ENCODE data around the gene CENPF. TPM values are rescaled to one million over a fixed set of nuclear protein-coding genes. Genes with fewer than 3 reads are reported as not detected.

CENPF gene
- total RNA-seq, 4 donors from 2014 or later: 0.32 to 1.2 (median 0.99) TPM

GRCh38 chr1:214582289-214582891, 20.6 kb upstream of the CENPF start:
- Histone ChIP-seq H3K36me3 (no peaks in the 10 kb centered on the region), H3K4me1 (peaks cover 0 to 3% (median 0%) of the 10 kb centered on the region in 4 donors), H3K27ac (replicated peaks in 1 of 4) (no peak overlapping the region), H3K27me3 (no peaks in the 10 kb centered on the region), H3K9me3 (no peaks in the 10 kb centered on the region), H3K4me3 (no peak overlapping the region)
- 76% methylated on average over 7 of the region's 7 CpGs for WGBS
- DNase-seq (ENCODE audit: extremely low spot score): no peak
- intact Hi-C loops (cut with DNase I): no loop called here
- no peak for TF ChIP-seq POLR2AphosphoS5 (IDR thresholded peaks at IDR 0.05)
- TF ChIP-seq POLR2A (IDR thresholded peaks at IDR 0.05; ENCODE audit: low read depth): no peak
- TF ChIP-seq EP300 (IDR thresholded peaks at IDR 0.05): no peak
- TF ChIP-seq, protein P1, sequence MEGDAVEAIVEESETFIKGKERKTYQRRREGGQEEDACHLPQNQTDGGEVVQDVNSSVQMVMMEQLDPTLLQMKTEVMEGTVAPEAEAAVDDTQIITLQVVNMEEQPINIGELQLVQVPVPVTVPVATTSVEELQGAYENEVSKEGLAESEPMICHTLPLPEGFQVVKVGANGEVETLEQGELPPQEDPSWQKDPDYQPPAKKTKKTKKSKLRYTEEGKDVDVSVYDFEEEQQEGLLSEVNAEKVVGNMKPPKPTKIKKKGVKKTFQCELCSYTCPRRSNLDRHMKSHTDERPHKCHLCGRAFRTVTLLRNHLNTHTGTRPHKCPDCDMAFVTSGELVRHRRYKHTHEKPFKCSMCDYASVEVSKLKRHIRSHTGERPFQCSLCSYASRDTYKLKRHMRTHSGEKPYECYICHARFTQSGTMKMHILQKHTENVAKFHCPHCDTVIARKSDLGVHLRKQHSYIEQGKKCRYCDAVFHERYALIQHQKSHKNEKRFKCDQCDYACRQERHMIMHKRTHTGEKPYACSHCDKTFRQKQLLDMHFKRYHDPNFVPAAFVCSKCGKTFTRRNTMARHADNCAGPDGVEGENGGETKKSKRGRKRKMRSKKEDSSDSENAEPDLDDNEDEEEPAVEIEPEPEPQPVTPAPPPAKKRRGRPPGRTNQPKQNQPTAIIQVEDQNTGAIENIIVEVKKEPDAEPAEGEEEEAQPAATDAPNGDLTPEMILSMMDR (IDR thresholded peaks at IDR 0.05): no peak

GRCh38 chr1:214583113-214583512, 19.9 kb upstream of the CENPF start:
- WGBS: 88% methylated on average over 6 of the region's 6 CpGs
- TF ChIP-seq EP300 (IDR thresholded peaks at IDR 0.05) (no peak), POLR2AphosphoS5 (IDR thresholded peaks at IDR 0.05) (no peak), POLR2A (IDR thresholded peaks at IDR 0.05; ENCODE audit: low read depth) (no peak)
- TF ChIP-seq, protein P1 (IDR thresholded peaks at IDR 0.05): no peak

DNA sequence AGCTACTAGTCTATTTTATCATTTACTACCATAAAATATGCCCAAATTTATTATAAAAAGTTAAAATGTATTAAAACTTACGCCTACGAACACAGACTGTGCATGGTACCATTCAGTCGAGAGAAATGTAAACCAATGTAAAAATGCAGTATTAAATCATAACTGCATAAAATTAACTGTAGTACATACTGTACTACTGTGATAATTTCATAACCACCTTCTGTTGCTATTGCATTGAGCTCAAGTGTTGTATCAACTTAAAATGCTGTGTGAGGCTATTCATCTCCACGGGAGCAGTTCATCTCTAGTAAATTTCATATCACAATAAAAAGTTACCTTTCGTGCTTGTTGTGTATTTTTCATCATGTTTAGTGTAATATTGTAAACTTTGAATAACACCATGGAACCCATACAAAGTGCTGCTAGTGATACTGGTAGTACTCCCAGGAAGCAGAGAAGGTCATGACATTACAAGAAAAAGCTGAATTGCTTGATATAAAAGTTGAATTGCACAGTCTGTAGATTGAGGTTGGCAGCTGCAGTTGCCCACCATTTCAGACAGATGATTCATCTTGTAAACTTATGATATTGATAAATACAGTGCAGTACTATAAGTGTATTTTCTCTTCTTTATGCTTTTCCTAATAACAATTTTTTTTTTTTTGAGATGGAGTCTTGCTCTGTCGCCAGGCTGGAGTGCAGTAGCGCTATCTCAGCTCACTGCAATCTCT, 19.0 kb upstream of the CENPF start:
- Histone ChIP-seq H3K4me1 (peaks cover 0 to 3% (median 0%) of the 10 kb centered on the region in 4 donors), H3K27me3 (no peaks in the 10 kb centered on the region), H3K4me3 (no peak overlapping the region), H3K27ac (replicated peaks in 1 of 4) (no peak overlapping the region), H3K36me3 (no peaks in the 10 kb centered on the region), H3K9me3 (no peaks in the 10 kb centered on the region)
- TF ChIP-seq POLR2AphosphoS5 (IDR thresholded peaks at IDR 0.05): no peak
- no peak for TF ChIP-seq POLR2A (IDR thresholded peaks at IDR 0.05; ENCODE audit: low read depth)
- TF ChIP-seq, protein P1 (IDR thresholded peaks at IDR 0.05): no peak
- TF ChIP-seq EP300 (IDR thresholded peaks at IDR 0.05): no peak
- DNase-seq (ENCODE audit: extremely low spot score): no peak
- intact Hi-C loops (cut with DNase I): loop anchor here (1.0 kb wide), 1 partner anchor 250 kb away; no protein-coding TSS in a partner anchor
- WGBS: 92% methylated on average over 7 of the region's 7 CpGs

More at GRCh38 chr1:214583113-214583512, 19.9 kb upstream of the CENPF start:
- Histone ChIP-seq H3K36me3 (no peaks in the 10 kb centered on the region), H3K9me3 (no peaks in the 10 kb centered on the region), H3K4me1 (peaks cover 0 to 3% (median 0%) of the 10 kb centered on the region in 4 donors), H3K4me3 (no peak overlapping the region), H3K27ac (replicated peaks in 1 of 4) (no peak overlapping the region), H3K27me3 (no peaks in the 10 kb centered on the region)
- intact Hi-C loops (cut with DNase I): no loop called here
- no peak for DNase-seq (ENCODE audit: extremely low spot score)

- intact Hi-C loops (cut with DNase I): loop anchor here (1.0 to 5.0 kb wide), 3 partner anchors 198 to 323 kb away; no protein-coding TSS in a partner anchor
- H3K36me3 ChIP-seq: no peaks in the 10 kb centered on the region
- H3K27ac ChIP-seq (replicated peaks in 1 of 4): no peak overlapping the region
- H3K4me1 ChIP-seq: peaks cover 0 to 3% (median 0%) of the 10 kb centered on the region in 4 donors
- no peaks in the 10 kb centered on the region for H3K27me3 ChIP-seq
- no peak for DNase-seq (ENCODE audit: extremely low spot score)
- no peak overlapping the region for H3K4me3 ChIP-seq
- no peaks in the 10 kb centered on the region for H3K9me3 ChIP-seq
- TF ChIP-seq EP300 (IDR thresholded peaks at IDR 0.05) (no peak), POLR2AphosphoS5 (IDR thresholded peaks at IDR 0.05) (no peak)
- TF ChIP-seq, protein P1 (IDR thresholded peaks at IDR 0.05): peak; percentile 74 to 81 (median 79)
- 31% methylated on average over 1 of the region's 1 CpG for WGBS
Measured at GRCh38 chr1:214584805-214585766, 17.9 kb upstream of the CENPF start.

Data from esophagus muscularis mucosa (tissue), 4 donors.